Breast epithelium (tissue), 4 donors: Measurements from ENCODE around the gene FYN. TPM values are rescaled to one million over a fixed set of nuclear protein-coding genes. Genes with fewer than 3 reads are reported as not detected.

Experiments used
- DNase-seq, 2 donors: peaks; one replicate each; pipeline ENCODE4 v3.0.0-alpha.2; 2019; ENCODE audit warnings: low spot score in 2 of 2
- H3K27ac ChIP-seq, 2 donors: fragments of 200-600 bp; sonication (generic) in 1 of 2; one replicate each; pipeline ENCODE4 v1.5.1; 2016 to 2019; ENCODE audit warnings: mild to moderate bottlenecking in 1 of 2
- H3K27me3 ChIP-seq, 2 donors: fragments of 200-600 bp; sonication (generic) in 1 of 2; one replicate each; pipeline versions ENCODE4 v1.5.1 to v1.6.0; 2017 to 2019; ENCODE audit warnings: control low read depth in 1 of 2, mild to moderate bottlenecking in 1 of 2
- H3K36me3 ChIP-seq: fragments of 200-600 bp; one replicate; pipeline ENCODE4 v1.5.1; 2019
- H3K4me1 ChIP-seq, 2 donors: fragments of 200-600 bp; sonication (generic); one replicate each; pipeline ENCODE4 v1.5.1; 2016 to 2019; ENCODE audit warnings: control low read depth in 1 of 2
- H3K4me3 ChIP-seq, 3 donors: fragments of 200-600 bp; sonication (generic); 1 replicate in 2 of 3; 2 replicates in 1 of 3; pipeline ENCODE4 v1.5.1; 2016 to 2019; ENCODE audit warnings: mild to moderate bottlenecking in 3 of 3, moderate library complexity in 2 of 3
- H3K9me3 ChIP-seq, 2 donors: fragments of 200-600 bp; sonication (generic) in 1 of 2; one replicate each; pipeline ENCODE4 v1.5.1; 2016 to 2019; ENCODE audit warnings: control low read depth in 1 of 2
- CTCF ChIP-seq, 3 donors: fragments of 450-650 bp; IDR thresholded peaks; one replicate each; pipeline ENCODE4 v1.5.1; 2016 to 2017; ENCODE audit warnings: antibody characterized with exemption in 3 of 3, mild to moderate bottlenecking in 3 of 3, moderate library complexity in 3 of 3
- POLR2A ChIP-seq: fragments of 450-650 bp; IDR thresholded peaks from one replicate; pipeline ENCODE4 v1.6.1; 2016; ENCODE audit warnings: antibody characterized with exemption, mild to moderate bottlenecking, moderate library complexity
- POLR2AphosphoS5 ChIP-seq, 3 donors: sonication (generic); formaldehyde crosslinking; IDR thresholded peaks; one replicate each; pipeline ENCODE4 v1.6.1; 2017; ENCODE audit warnings: antibody characterized with exemption in 3 of 3
- intact Hi-C: fragments of 100-400 bp; cut with DNase I; formaldehyde crosslinking; loops from one replicate; pipeline ENCODE4 v1.15.1; 2023; ENCODE audit warnings: low total_unique reads
- total RNA-seq, 3 donors: library from RNA; depleted of rRNA; stranded (reverse); fragments of >200 nt; gene quantifications; one replicate each; pipeline ENCODE4 v1.1.0, GENCODE V29; 2016

The FYN gene
- total RNA-seq, 3 donors from 2014 or later, result 44.8 to 209 (median 111) TPM

DNA sequence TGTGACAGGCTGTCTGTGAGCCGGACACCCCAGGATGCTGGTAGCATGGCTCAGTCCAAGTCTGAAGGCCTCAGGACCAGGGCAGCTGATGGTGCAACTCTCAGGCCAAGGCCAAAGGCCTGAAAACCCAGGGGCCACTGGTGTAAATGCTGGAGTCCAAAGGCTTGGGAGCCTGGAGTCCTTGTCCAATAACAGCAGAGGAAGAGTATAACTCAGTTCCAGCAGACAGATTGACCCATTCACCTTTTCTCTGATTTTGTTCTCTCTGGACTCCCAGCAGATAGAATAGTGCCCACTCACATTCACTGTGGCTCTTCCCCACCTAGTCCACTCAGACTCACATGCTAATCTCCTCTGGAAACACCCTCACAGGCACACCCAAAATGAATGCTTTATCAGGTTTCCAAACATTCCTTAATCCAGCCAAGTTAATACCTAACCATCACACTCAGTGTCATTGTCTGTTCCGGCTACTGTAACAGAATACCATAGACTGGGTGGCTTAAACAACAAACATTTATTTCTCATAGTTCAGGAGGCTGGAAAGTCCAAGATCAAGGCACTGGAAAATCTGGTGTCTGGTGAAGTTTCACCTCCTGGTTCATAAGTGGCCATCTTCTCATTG is 262.6 kb downstream of the FYN start:
- no peaks in the 10 kb centered on the region for H3K9me3 ChIP-seq
- H3K4me3 ChIP-seq, result no peak overlapping the region
- no peaks in the 10 kb centered on the region for H3K27me3 ChIP-seq
- no peaks in the 10 kb centered on the region for H3K4me1 ChIP-seq
- DNase-seq, result no peak
- H3K36me3 ChIP-seq, result no peaks in the 10 kb centered on the region
- TF ChIP-seq POLR2A, result no peak
- TF ChIP-seq CTCF (IDR thresholded peaks at IDR 0.05), result no peak
- no peak for TF ChIP-seq POLR2AphosphoS5 (IDR thresholded peaks at IDR 0.05)
- intact Hi-C loops, result no loop called here
- H3K27ac ChIP-seq, result no peak overlapping the region

Other genes with a start within 250 kb of the FYN start
- gene CCN6, start 180.7 kb upstream of the FYN start, total RNA-seq, result not detected
- 10 to 100 TPM; 27.7 to 72.4 (median 48.2) TPM for gene TUBE1, start 214.0 kb upstream of the FYN start, total RNA-seq
- 10 to 100 TPM in 2 of 3 donors, 1 to 10 TPM in 1; 6.3 to 12.5 (median 10.9) TPM for gene FAM229B, start 214.1 kb upstream of the FYN start, total RNA-seq